Endothelial cell of umbilical vein (primary cell): ENCODE data around the gene C20orf202. TPM values are rescaled to one million over a fixed set of nuclear protein-coding genes. Genes with fewer than 3 reads are reported as not detected.
A peak's percentile ranks its signal among the peaks of the same experiment; 100 is the strongest.

Experiments
- BruUV-seq: library from RNA; stranded (reverse); fragments of 400-500 nt; replicated peaks from 2 replicates; lab custom pipeline; 2021; lab: Mats Ljungman, UMichigan
- CTCF ChIA-PET: fragments of 300-600, 350-600 bp; sonication (Branson Sonifier 250); formaldehyde crosslinking; loops from one replicate; lab custom pipeline; 2021; ENCODE audit warnings: antibody characterized with exemption, inconsistent platforms; lab: Charles Lee
- POLR2A ChIA-PET: fragments of 300-600, 350-600 bp; sonication (Branson Sonifier 250); formaldehyde crosslinking; loops from one replicate; lab custom pipeline; 2021; ENCODE audit warnings: antibody characterized with exemption, inconsistent platforms; lab: Charles Lee
- DNase-seq: peaks from one replicate; pipeline ENCODE4 v3.0.0-alpha.2; 2011; ENCODE audit warnings: low read depth, low spot score
- FAIRE-seq: peaks from 2 replicates; lab custom pipeline; 2011; peaks lifted over from hg19 to GRCh38; lab: Jason Lieb, UNC
- H2AFZ ChIP-seq: 2 replicates; pipeline ENCODE4 v1.6.0; 2012; ENCODE audit warnings: low read depth, low read length, control low read depth, inconsistent platforms
- H3K27ac ChIP-seq: 2 replicates; pipeline ENCODE4 v1.5.1; 2011; ENCODE audit warnings: low read depth, mild to moderate bottlenecking, control low read depth, low read length, moderate library complexity; ENCODE audit not compliant: insufficient read depth
- H3K27me3 ChIP-seq, 2 experiments: 2 replicates each; pipeline versions ENCODE4 v1.6.0 to v1.6.1; 2011; ENCODE audit warnings: low read length in 2 of 2, mixed read lengths in 1 of 2; ENCODE audit not compliant: control insufficient read depth in 2 of 2, insufficient read depth in 2 of 2
- H3K36me3 ChIP-seq, 2 experiments: 2 replicates in 1 of 2; 3 replicates in 1 of 2; pipeline ENCODE4 v1.5.1; 2011; ENCODE audit warnings: low read length in 2 of 2, mild to moderate bottlenecking in 1 of 2, moderate library complexity in 1 of 2; ENCODE audit not compliant: control insufficient read depth in 2 of 2, insufficient read depth in 2 of 2; ENCODE audit errors: extremely low read depth in 1 of 2
- H3K4me1 ChIP-seq: 3 replicates; pipeline ENCODE4 v1.5.1; 2011; ENCODE audit warnings: mild to moderate bottlenecking, low read length; ENCODE audit not compliant: control insufficient read depth, insufficient read depth; ENCODE audit errors: extremely low read depth
- H3K4me2 ChIP-seq: 2 replicates; pipeline ENCODE4 v1.6.1; 2011; ENCODE audit warnings: low read length, control low read depth, mixed read lengths; ENCODE audit not compliant: insufficient read depth
- H3K4me3 ChIP-seq, 3 experiments: fragments of 200-600 bp in 1 of 3; sonication (generic), shearing (Covaris generic) in 1 of 3; replicated peaks in 1 of 3; 2 replicates each; pipeline ENCODE4 v1.5.1; 2011 to 2016; ENCODE audit warnings: control low read depth in 3 of 3, low read length in 3 of 3, mild to moderate bottlenecking in 2 of 3, inconsistent platforms in 1 of 3, low read depth in 1 of 3, moderate library complexity in 1 of 3; ENCODE audit not compliant: insufficient read depth in 1 of 3
- H3K79me2 ChIP-seq: 2 replicates; pipeline ENCODE4 v1.6.0; 2012; ENCODE audit warnings: low read length, inconsistent platforms; ENCODE audit not compliant: control insufficient read depth, insufficient read depth
- H3K9ac ChIP-seq: replicated peaks from 2 replicates; pipeline ENCODE3; 2011; ENCODE audit warnings: low read length, control low read depth; ENCODE audit not compliant: insufficient read depth; ENCODE audit errors: extremely low read depth
- H3K9me1 ChIP-seq: replicated peaks from 3 replicates; pipeline ENCODE4 v1.6.0; 2011; ENCODE audit warnings: mild to moderate bottlenecking, low read length; ENCODE audit not compliant: control insufficient read depth, insufficient read depth; ENCODE audit errors: extremely low read depth
- H3K9me3 ChIP-seq: replicated peaks from 2 replicates; pipeline ENCODE4 v1.5.1; 2012; ENCODE audit warnings: low read length, inconsistent platforms; ENCODE audit not compliant: control insufficient read depth, insufficient read depth
- H4K20me1 ChIP-seq: replicated peaks from 2 replicates; pipeline ENCODE3; 2011; ENCODE audit warnings: mild to moderate bottlenecking, low read length; ENCODE audit not compliant: control insufficient read depth, insufficient read depth; ENCODE audit errors: extremely low read depth
- EZH2 ChIP-seq: IDR thresholded peaks from 2 replicates; pipeline ENCODE4 v1.6.1; 2012; ENCODE audit warnings: borderline replicate concordance, low read depth, mild to moderate bottlenecking, moderate library complexity, low read length, inconsistent platforms; ENCODE audit not compliant: severe bottlenecking
- FOS ChIP-seq: IDR thresholded peaks from 2 replicates; pipeline ENCODE4 v1.6.1; 2011; ENCODE audit warnings: mild to moderate bottlenecking, low read length, moderate library complexity, borderline replicate concordance; ENCODE audit not compliant: insufficient read depth
- JUN ChIP-seq: IDR thresholded peaks from 2 replicates; pipeline ENCODE4 v1.6.1; 2011; ENCODE audit warnings: borderline replicate concordance, low read depth; ENCODE audit not compliant: insufficient read length, insufficient read depth
- MYC ChIP-seq: IDR thresholded peaks from one replicate; pipeline ENCODE4 v1.6.1; 2011; ENCODE audit warnings: mild to moderate bottlenecking, low read depth, low read length
- POLR2A ChIP-seq: IDR thresholded peaks from 2 replicates; pipeline ENCODE4 v1.6.1; 2012; ENCODE audit warnings: low read depth, mild to moderate bottlenecking, control low read depth, low read length
- dilution Hi-C: fragments of 300-500 bp; cut with MboI; formaldehyde crosslinking; loops from one replicate; pipeline ENCODE4 v1.15.0; 2019; ENCODE audit warnings: low sequenced_read_pairs; ENCODE audit not compliant: extremely low pct_ligation_motif_present
- intact Hi-C: fragments of 100-400 bp; cut with micrococcal nuclease; formaldehyde crosslinking; loops from one replicate; pipeline ENCODE4 v1.10.0; 2022
- polyA plus RNA-seq, 4 experiments: library from polyadenylated mRNA; depleted of rRNA in 3 of 4; stranded (reverse) in 3 of 4; unstranded in 1 of 4; fragments of >200 nt; gene quantifications; 2 replicates each; pipeline versions ENCODE4 v1.2.1 to v1.2.3, GENCODE V29; 2011 to 2012; ENCODE audit warnings: missing spikeins in 1 of 4
- total RNA-seq: library from RNA; stranded (reverse); gene quantifications from 2 replicates; pipeline ENCODE4 v1.2.3, GENCODE V29; 2021
- TF ChIP-seq, protein P1 (sequence below): IDR thresholded peaks from 2 replicates; pipeline ENCODE4 v1.6.1; 2011; ENCODE audit not compliant: insufficient read depth, insufficient read length
- TF ChIP-seq, protein P2 (sequence below), 2 donors: IDR thresholded peaks; 1 replicate in 1 of 2; 2 replicates in 1 of 2; pipeline ENCODE4 v1.5.1; 2011; ENCODE audit warnings: low read length in 2 of 2, mild to moderate bottlenecking in 2 of 2, moderate library complexity in 2 of 2, control low read depth in 1 of 2, inconsistent platforms in 1 of 2, low read depth in 1 of 2; ENCODE audit not compliant: insufficient read depth in 1 of 2; ENCODE audit errors: extremely low read depth in 1 of 2

Gene C20orf202
- total and polyA plus RNA-seq, 2 donors (not counting 3 experiments of a cell fraction or from before 2014, with no cell fraction given) = not detected

DNA sequence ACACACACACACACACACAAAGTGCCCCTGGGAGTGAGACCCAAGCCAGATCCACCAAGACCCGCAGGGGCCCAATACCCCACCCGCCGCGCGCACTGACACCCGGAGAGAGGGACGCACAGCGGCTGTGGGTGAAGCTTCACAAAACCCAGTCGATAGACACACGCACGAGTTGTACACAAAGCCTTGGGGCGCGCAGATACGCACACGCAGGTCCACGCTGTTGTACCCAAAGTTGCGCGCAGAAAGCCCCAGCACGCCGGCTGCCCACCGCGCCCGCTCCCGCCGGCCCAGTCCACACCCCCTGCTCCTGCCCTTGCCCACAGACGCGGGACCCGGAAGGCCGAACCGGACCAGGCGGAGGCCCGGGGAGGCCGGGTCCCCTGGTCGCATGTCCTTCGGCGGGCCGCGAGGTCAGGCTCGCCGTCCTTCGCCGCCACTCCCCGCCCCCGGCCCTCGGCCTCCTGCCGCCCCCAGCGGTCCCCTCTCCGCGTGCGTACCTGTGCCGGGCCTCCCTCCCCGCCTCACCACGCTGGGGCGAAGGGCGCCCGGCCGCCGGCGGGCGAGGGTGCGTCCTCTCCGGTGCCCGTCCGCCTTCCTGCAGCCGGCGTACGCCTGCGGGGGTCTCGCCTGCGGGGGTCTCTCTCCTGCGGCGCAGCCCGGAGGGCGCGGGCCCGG is 18.5 kb upstream of the C20orf202 start, which contains the start of gene TMEM74B:
Gene TMEM74B, minus strand, starts transcription at position 344 of the 678 bp plus-strand sequence. CDS start 1,180 bp downstream, outside the sequence.
- Histone ChIP-seq H3K4me2 (peak within 1 kb of the TSS; percentile 12), H3K9ac (no peak within 1 kb of the TSS), H3K9me3 (no peaks in the 10 kb centered on the region), H3K27ac (no peak within 1 kb of the TSS), H3K4me1 (no peaks in the 10 kb centered on the region), H3K36me3 (no peaks in the 10 kb centered on the region), H3K79me2 (no peaks in the 10 kb centered on the region), H3K9me1 (no peaks in the 10 kb centered on the region), H2AFZ (peak within 1 kb of the TSS; percentile 37), H4K20me1 (no peaks in the 10 kb centered on the region), H3K27me3 (peaks cover 14 to 26% of the 10 kb centered on the region in 2 experiments), H3K4me3 (peak within 1 kb of the TSS in 2 of 3 experiments; percentile 10 to 45)
- BruUV-seq = no TSS peak
- no peak for DNase-seq
- POLR2A ChIA-PET = no interaction called here
- dilution Hi-C loops = no loop called here
- TF ChIP-seq, protein P1, sequence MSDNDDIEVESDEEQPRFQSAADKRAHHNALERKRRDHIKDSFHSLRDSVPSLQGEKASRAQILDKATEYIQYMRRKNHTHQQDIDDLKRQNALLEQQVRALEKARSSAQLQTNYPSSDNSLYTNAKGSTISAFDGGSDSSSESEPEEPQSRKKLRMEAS = no peak
- no peak for TF ChIP-seq MYC
- no peak for TF ChIP-seq FOS
- TF ChIP-seq EZH2 = peak; percentile 95
- CTCF ChIA-PET = interaction anchor here (0.9 to 1.7 kb wide), 4 partner anchors 9 to 76 kb away, joined by 3 to 7 read pairs (median 5); no protein-coding TSS in a partner anchor
- no peak for FAIRE-seq
- intact Hi-C loops = loop anchor here (1.0 to 10.0 kb wide), 4 partner anchors 66 to 366 kb away; partner anchors contain the start of gene PSMF1

DNA sequence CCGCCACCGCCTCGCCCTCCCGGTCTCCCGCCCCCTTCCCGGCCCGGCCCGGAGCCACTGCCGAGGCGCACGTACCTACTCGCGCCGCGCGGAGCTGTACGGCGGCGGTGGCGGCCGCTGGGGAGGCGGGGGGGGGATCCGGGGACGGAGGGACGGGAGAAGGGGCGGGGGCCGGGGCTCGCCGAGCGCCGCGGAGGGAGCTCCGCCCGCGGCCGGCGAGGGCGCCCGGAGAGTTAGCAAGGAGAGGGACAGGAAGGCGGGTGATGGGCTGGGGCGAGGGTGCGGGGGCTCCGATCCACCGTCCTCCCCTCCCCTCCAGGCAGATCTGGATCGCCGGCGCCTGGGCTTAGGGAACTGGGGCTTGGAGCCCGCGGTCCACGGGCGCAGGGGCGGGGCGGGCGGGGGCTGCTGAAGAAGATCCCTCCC is 17.9 kb upstream of the C20orf202 start:
- Histone ChIP-seq H4K20me1 (no peaks in the 10 kb centered on the region), H3K27ac (no peak overlapping the region), H3K79me2 (no peaks in the 10 kb centered on the region), H3K4me1 (no peaks in the 10 kb centered on the region), H3K9ac (no peak overlapping the region), H3K9me3 (no peaks in the 10 kb centered on the region), H3K9me1 (no peaks in the 10 kb centered on the region), H2AFZ (peak overlapping the region; percentile 37), H3K27me3 (peaks cover 14 to 26% of the 10 kb centered on the region in 2 experiments), H3K4me2 (peak overlapping the region; percentile 12), H3K36me3 (no peaks in the 10 kb centered on the region), H3K4me3 (peak overlapping the region in 2 of 3 experiments; percentile 10 to 45)
- FAIRE-seq = no peak
- no peak for DNase-seq
- dilution Hi-C loops (no loop called here), intact Hi-C loops (loop anchor here (1.0 to 10.0 kb wide), 4 partner anchors 67 to 367 kb away; partner anchors contain the start of gene PSMF1)
- no peak for TF ChIP-seq FOS
- TF ChIP-seq MYC = no peak
- no peak for TF ChIP-seq JUN
- TF ChIP-seq EZH2 = no peak
- TF ChIP-seq, protein P1 = no peak
- TF ChIP-seq, protein P2, sequence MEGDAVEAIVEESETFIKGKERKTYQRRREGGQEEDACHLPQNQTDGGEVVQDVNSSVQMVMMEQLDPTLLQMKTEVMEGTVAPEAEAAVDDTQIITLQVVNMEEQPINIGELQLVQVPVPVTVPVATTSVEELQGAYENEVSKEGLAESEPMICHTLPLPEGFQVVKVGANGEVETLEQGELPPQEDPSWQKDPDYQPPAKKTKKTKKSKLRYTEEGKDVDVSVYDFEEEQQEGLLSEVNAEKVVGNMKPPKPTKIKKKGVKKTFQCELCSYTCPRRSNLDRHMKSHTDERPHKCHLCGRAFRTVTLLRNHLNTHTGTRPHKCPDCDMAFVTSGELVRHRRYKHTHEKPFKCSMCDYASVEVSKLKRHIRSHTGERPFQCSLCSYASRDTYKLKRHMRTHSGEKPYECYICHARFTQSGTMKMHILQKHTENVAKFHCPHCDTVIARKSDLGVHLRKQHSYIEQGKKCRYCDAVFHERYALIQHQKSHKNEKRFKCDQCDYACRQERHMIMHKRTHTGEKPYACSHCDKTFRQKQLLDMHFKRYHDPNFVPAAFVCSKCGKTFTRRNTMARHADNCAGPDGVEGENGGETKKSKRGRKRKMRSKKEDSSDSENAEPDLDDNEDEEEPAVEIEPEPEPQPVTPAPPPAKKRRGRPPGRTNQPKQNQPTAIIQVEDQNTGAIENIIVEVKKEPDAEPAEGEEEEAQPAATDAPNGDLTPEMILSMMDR (IDR thresholded peaks at IDR 0.05; ENCODE audit: extremely low read depth in 1 of 2, insufficient read depth in 1 of 2, low read depth in 1 of 2, low read length in 2 of 2) = no peak
- no peak for TF ChIP-seq POLR2A
- CTCF ChIA-PET = interaction anchor here (0.9 to 1.7 kb wide), 5 partner anchors 8 to 77 kb away, joined by 3 to 7 read pairs (median 4); no protein-coding TSS in a partner anchor
- POLR2A ChIA-PET = no interaction called here
- no TSS peak for BruUV-seq
